Measurements from ENCODE around the gene GRK5.

- TF ChIP-seq CTCF (IDR thresholded peaks at IDR 0.05) (no peak), POLR2A (IDR thresholded peaks at IDR 0.05) (no peak)
Measured at GRCh38 chr10:119461380-119461779, 254.0 kb downstream of the GRK5 start.
